Measurements from ENCODE around the gene CABP4. TPM values are rescaled to one million over a fixed set of nuclear protein-coding genes. Genes with fewer than 3 reads are reported as not detected.

Gene CABP4
- total RNA-seq, 1 experiment from 2014 or later: not detected

DNA sequence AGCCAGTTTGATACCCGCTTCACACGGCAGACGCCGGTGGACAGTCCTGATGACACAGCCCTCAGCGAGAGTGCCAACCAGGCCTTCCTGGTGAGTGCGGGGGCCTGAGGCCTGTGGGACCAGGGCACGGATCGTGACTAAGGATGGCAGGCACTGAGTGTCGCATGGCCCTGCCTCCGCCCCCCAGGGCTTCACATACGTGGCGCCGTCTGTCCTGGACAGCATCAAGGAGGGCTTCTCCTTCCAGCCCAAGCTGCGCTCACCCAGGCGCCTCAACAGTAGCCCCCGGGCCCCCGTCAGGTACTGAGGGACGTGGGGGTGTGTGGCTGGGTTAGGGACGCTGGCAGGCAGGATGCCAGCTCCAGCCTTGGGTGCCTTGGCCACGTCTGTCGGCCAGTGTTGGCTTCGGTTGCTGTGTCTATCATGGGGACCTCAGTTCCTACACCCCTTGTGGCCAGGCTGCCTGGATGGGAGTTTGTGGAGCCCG lies 20.7 kb upstream of the CABP4 start:
- Mint-ChIP-seq H3K9me3 (ENCODE audit: unreplicated experiment) (no peaks in the 10 kb centered on the region), H3K27me3 (ENCODE audit: insufficient read depth, unreplicated experiment) (no peaks in the 10 kb centered on the region), H3K27ac (ENCODE audit: low read depth, unreplicated experiment) (no peak overlapping the region), H3K4me1 (ENCODE audit: insufficient read depth, unreplicated experiment) (peaks cover 5% of the 10 kb centered on the region), H3K36me3 (ENCODE audit: insufficient read depth, unreplicated experiment) (peaks cover 60% of the 10 kb centered on the region), H3K4me3 (ENCODE audit: unreplicated experiment) (no peak overlapping the region)
- ChIA-PET CTCF (no interaction called here), POLR2A (no interaction called here)
- TF ChIP-seq, protein P1, sequence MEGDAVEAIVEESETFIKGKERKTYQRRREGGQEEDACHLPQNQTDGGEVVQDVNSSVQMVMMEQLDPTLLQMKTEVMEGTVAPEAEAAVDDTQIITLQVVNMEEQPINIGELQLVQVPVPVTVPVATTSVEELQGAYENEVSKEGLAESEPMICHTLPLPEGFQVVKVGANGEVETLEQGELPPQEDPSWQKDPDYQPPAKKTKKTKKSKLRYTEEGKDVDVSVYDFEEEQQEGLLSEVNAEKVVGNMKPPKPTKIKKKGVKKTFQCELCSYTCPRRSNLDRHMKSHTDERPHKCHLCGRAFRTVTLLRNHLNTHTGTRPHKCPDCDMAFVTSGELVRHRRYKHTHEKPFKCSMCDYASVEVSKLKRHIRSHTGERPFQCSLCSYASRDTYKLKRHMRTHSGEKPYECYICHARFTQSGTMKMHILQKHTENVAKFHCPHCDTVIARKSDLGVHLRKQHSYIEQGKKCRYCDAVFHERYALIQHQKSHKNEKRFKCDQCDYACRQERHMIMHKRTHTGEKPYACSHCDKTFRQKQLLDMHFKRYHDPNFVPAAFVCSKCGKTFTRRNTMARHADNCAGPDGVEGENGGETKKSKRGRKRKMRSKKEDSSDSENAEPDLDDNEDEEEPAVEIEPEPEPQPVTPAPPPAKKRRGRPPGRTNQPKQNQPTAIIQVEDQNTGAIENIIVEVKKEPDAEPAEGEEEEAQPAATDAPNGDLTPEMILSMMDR (IDR thresholded peaks at IDR 0.05; ENCODE audit: unreplicated experiment): no peak
- DNase-seq (ENCODE audit: unreplicated experiment): no peak
- intact Hi-C loops (cut with micrococcal nuclease): no loop called here
- BruUV-seq (replicated peaks): no TSS peak

DNA sequence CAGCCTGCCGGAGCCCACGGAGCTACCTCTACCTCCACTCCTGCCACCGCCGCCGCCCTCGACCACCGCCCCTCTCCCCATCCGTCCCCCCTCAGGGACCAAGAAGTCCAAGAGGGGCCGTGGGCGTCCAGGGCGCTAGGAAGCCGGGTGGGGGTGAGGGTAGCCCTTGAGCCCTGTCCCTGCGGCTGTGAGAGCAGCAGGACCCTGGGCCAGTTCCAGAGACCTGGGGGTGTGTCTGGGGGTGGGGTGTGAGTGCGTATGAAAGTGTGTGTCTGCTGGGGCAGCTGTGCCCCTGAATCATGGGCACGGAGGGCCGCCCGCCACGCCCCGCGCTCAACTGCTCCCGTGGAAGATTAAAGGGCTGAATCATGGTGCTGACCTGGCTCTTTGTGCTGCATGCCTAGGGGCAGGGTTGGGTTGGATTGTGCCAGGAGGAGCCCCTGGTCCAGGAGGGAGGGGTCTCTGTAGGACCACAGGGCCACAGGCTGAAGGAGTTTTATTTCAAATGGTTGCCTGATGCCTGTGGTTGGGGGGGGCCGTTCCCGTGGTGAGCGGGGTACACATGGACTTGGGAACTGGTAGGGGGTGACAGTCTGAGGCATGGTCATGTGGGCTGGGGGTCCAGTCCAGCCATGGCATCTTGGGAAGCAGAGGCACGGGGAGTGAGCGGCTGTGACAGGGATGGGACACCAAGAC lies 20.0 kb upstream of the CABP4 start:
- CTCF ChIA-PET: no interaction called here

DNA sequence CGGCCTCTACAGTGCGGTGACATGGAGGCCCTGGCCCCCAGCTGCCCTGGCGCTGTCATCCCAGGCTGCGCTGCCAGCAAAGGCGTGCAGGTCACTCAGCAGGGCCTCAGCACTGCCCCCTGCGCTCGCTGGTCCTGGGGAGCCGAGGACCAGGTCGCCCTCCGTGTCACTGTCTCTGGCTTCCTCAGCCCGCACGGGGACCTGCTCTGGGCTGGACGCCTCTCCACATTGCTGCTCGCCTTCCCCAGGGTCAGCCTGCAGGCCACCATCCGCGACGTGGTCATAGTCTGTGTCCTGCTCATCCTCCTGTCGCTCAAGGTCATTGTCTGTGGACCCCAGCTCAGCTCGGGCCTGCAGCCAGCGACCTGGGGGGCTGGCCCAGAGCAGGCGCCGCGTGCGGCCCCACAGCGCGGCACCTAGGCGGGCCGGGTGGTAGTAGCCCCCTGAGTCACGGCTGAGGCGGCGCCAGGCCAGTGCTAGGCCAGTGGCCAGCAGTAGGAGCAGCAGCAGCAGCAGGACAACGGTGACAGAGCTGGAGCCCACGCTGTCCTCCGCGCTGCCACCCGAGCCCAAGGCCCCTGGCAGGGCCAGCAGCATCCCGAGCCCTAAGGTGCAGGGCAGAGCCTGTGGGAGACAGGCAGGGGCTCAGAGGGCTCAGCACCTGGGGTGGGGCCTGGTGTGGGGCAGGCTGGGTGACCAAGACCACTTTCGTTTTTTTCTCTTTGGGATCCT lies 19.3 kb upstream of the CABP4 start:
- no TSS peak for BruUV-seq (replicated peaks)
- no peak overlapping the region for H3K4me3 Mint-ChIP-seq (ENCODE audit: unreplicated experiment)
- H3K27ac Mint-ChIP-seq (ENCODE audit: low read depth, unreplicated experiment): peak overlapping the region; percentile 23
- POLR2A ChIA-PET: interaction anchor here (0.6 kb wide), 2 partner anchors 19 to 157 kb away, joined by 3 read pairs; partner anchors contain the start of gene CABP4
- TF ChIP-seq, protein P1 (IDR thresholded peaks at IDR 0.05; ENCODE audit: unreplicated experiment): no peak
- no peak for DNase-seq (ENCODE audit: unreplicated experiment)
- H3K9me3 Mint-ChIP-seq (ENCODE audit: unreplicated experiment): no peaks in the 10 kb centered on the region
- peaks cover 57% of the 10 kb centered on the region for H3K36me3 Mint-ChIP-seq (ENCODE audit: insufficient read depth, unreplicated experiment)
- intact Hi-C loops (cut with micrococcal nuclease): no loop called here
- H3K27me3 Mint-ChIP-seq (ENCODE audit: insufficient read depth, unreplicated experiment): no peaks in the 10 kb centered on the region
- CTCF ChIA-PET: no interaction called here
- H3K4me1 Mint-ChIP-seq (ENCODE audit: insufficient read depth, unreplicated experiment): peaks cover 8% of the 10 kb centered on the region

More for the DNA sequence above, 20.0 kb upstream of the CABP4 start:
- Mint-ChIP-seq H3K36me3 (ENCODE audit: insufficient read depth, unreplicated experiment) (peaks cover 63% of the 10 kb centered on the region), H3K27me3 (ENCODE audit: insufficient read depth, unreplicated experiment) (no peaks in the 10 kb centered on the region), H3K9me3 (ENCODE audit: unreplicated experiment) (no peaks in the 10 kb centered on the region), H3K27ac (ENCODE audit: low read depth, unreplicated experiment) (peak overlapping the region; percentile 23), H3K4me3 (ENCODE audit: unreplicated experiment) (no peak overlapping the region), H3K4me1 (ENCODE audit: insufficient read depth, unreplicated experiment) (peaks cover 8% of the 10 kb centered on the region)
- TF ChIP-seq, protein P1 (IDR thresholded peaks at IDR 0.05; ENCODE audit: unreplicated experiment): no peak
- intact Hi-C loops (cut with micrococcal nuclease): no loop called here
- BruUV-seq (replicated peaks): no TSS peak
- no peak for DNase-seq (ENCODE audit: unreplicated experiment)
- POLR2A ChIA-PET: no interaction called here

DNA sequence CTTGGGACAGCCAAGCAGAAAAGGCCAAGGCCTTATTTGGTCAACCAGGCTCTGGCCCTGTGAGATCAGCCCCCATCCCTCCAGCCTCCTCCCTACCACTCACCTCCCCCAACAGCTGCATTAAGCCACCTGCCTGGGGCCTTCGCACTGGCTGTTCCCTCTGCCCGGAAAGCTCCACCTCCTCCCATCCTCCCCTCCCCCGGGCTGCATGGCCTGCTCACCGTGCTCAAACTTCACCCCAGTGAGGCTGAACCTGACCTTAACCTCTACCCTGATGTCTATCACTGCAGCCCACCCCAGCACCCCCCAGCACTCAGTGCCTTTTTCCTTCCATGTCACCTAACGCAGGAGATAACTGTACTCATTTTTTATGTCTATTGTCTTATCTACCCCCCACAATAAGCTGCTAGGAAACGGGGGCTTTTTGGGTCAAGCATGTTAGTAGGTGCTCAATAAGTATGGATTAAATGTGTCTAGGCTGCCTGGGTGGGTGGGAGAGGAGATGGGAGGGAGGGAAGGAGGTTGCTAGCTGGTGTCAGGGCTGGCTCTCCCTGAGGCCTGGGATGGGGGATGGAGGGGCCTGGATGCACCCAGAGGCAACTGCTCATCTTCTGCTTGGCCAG lies 18.6 kb upstream of the CABP4 start:
- Mint-ChIP-seq H3K36me3 (ENCODE audit: insufficient read depth, unreplicated experiment) (peaks cover 53% of the 10 kb centered on the region), H3K4me3 (ENCODE audit: unreplicated experiment) (no peak overlapping the region), H3K9me3 (ENCODE audit: unreplicated experiment) (no peaks in the 10 kb centered on the region), H3K4me1 (ENCODE audit: insufficient read depth, unreplicated experiment) (peaks cover 8% of the 10 kb centered on the region), H3K27ac (ENCODE audit: low read depth, unreplicated experiment) (no peak overlapping the region), H3K27me3 (ENCODE audit: insufficient read depth, unreplicated experiment) (no peaks in the 10 kb centered on the region)
- TF ChIP-seq, protein P1 (IDR thresholded peaks at IDR 0.05; ENCODE audit: unreplicated experiment): no peak
- CTCF ChIA-PET: no interaction called here
- intact Hi-C loops (cut with micrococcal nuclease): no loop called here
- no TSS peak for BruUV-seq (replicated peaks)
- no peak for DNase-seq (ENCODE audit: unreplicated experiment)
- POLR2A ChIA-PET: interaction anchor here (0.6 to 1.5 kb wide), 4 partner anchors 8 to 156 kb away, joined by 3 to 5 read pairs (median 3); partner anchors contain the start of genes CABP4 and RPS6KB2
